Pulmonary artery endothelial cell (primary cell): ENCODE results near the gene SRRT. TPM values are rescaled to one million over a fixed set of nuclear protein-coding genes. Genes with fewer than 3 reads are reported as not detected.

ENCODE experiments used
- DNase-seq: peaks from one replicate; pipeline ENCODE4 v3.0.0-alpha.2; 2011; ENCODE audit warnings: low read depth, low spot score
- total RNA-seq: library from RNA; depleted of rRNA; stranded (reverse); fragments of >200 nt; gene quantifications from 2 replicates; pipeline ENCODE4 v1.2.3, GENCODE V29; 2014

The SRRT gene, protein sequence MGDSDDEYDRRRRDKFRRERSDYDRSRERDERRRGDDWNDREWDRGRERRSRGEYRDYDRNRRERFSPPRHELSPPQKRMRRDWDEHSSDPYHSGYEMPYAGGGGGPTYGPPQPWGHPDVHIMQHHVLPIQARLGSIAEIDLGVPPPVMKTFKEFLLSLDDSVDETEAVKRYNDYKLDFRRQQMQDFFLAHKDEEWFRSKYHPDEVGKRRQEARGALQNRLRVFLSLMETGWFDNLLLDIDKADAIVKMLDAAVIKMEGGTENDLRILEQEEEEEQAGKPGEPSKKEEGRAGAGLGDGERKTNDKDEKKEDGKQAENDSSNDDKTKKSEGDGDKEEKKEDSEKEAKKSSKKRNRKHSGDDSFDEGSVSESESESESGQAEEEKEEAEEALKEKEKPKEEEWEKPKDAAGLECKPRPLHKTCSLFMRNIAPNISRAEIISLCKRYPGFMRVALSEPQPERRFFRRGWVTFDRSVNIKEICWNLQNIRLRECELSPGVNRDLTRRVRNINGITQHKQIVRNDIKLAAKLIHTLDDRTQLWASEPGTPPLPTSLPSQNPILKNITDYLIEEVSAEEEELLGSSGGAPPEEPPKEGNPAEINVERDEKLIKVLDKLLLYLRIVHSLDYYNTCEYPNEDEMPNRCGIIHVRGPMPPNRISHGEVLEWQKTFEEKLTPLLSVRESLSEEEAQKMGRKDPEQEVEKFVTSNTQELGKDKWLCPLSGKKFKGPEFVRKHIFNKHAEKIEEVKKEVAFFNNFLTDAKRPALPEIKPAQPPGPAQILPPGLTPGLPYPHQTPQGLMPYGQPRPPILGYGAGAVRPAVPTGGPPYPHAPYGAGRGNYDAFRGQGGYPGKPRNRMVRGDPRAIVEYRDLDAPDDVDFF
- total RNA-seq: 56.7 and 66.1 TPM in 2 replicates

DNA sequence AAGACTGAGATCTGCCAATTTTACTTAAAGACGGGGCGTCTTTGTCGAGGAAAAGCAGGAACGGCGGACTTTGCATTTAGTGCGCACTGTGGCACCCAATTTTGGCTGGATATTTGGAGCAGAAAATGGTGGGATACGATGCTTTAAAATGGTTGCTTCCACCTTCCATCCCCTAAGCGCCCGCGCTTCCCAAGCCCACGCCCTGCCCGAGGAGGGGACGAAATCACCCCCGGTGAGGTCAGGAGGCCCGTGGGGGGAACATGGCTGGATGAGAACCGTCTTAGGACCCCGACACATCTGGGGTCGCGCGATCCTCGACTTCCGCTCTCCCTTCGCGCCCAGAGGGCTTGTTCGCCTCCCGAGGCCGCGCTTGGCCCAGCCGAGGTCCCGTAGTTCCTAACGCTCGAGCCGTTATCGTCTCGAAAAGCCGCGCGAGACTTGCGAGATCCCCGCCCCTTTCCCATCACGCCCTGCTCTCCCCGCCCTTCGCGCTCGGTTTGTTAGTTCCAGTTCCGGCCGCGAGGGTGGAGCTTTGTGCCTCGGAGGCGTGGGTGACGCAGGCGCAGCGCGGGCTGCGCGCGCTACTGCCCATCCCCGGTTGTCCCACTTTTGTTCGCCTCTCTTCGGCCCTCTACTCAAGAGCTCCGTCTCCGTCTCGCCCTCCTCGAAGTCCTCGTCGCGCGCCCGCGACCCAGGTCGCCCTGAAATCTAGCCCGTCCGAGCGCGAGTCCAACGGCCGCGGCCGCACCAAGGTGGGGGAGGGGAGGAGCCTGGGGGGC is at the start of gene SRRT:
Gene SRRT, plus strand, starts transcription at position 527 of the 779 bp plus-strand sequence. CDS start 488 bp downstream, outside the sequence.
- peak; percentile 92 for DNase-seq

DNA sequence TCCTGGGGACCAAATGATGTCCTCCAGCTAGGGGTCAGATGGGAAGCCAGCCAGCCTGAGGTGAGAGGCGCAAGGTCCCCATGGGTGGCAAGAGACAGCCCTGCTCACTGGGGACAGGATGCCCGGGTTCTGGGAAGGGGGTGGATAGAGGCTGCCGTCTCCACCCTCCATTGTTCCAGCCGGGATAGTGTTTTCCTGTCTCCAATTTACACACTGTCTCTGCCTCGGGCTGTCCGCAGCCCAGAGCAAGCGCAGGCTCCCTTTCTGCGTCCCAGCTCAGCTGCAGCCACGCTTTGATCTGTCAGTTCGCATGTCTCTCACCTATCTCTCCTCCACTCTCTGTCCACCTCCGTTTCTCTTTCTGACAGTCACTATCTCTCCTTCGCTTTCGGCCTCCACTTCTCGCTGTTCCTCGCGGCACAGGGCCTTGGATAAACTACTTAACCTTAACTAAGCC is 49.7 kb upstream of the SRRT start:
- no peak for DNase-seq

DNA sequence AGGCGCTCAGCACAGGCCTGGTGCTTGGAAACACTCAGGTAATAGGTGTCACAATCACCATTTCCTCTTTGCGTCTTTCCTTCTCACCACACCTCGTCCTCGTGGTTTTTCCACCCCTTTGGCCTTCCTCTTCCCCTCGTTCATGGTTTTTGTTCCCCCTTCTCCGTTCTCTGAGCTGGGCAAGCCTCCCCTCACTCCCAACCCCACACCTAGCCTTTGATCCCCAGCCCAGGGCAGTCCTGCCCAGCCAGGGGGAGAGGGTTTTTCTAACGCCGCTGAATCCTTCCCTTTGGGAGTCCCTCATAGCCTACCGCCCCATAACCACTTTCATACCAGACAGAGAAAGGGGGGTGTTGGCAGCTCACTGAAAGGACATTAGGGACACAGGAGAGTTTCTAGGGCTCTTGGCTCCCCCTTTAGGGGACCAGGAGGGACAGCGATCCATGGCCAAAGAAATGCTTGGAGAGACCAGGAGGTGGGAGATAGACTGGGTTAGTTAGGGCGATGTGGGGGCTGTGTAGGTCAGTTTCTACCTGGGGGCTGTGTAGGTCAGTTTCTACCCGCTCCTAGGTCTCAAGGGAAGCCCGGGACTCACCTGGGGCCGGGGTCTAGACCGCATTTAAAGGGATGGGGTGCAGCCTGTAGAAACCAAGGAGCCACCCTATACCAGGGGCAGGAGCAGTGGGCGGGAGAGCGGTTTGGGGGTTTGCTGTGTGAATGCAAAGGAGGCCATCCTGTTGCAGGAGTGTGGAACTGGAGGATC is 49.0 kb upstream of the SRRT start:
- no peak for DNase-seq

DNA sequence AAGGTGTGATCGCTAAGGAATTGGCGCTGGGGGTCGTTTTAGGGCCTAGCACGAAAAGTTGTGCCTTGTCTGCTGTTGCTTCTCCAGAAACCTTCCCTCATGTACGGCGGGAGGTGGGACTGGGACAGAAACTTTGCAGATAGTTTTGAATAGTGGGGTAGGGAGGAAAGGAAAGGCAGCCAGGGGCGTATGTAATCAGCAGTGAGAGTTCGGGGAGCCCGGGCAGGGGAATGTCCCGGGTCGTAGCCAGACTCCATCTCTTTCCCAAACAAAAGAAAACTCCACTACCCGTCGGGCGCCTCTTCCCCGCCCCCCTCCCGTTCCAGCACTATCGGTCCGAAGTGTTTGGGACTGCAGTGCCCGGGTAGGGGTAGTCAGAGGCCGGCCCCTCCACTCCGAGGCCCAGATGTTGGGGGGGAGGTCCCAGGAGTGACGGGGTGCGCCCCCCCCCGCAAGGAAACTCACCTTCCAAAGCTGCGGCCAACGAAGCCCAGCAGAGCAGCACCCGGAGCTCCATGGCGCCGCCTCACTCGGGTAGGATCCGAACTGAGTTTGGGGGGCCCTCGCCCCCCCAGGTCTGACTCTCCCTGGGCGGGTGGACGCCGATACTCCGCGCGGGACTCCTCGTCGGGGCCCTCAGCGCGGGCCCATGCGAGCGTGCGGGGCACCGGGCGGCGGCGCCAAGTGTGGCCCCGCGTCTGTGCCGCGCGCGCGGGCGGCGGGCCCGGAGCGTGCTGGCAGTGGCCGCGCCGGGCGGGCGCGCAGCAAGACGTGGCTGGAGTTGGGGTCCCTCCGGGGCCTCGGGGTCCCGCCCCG is 48.2 kb upstream of the SRRT start:
- no peak for DNase-seq

DNA sequence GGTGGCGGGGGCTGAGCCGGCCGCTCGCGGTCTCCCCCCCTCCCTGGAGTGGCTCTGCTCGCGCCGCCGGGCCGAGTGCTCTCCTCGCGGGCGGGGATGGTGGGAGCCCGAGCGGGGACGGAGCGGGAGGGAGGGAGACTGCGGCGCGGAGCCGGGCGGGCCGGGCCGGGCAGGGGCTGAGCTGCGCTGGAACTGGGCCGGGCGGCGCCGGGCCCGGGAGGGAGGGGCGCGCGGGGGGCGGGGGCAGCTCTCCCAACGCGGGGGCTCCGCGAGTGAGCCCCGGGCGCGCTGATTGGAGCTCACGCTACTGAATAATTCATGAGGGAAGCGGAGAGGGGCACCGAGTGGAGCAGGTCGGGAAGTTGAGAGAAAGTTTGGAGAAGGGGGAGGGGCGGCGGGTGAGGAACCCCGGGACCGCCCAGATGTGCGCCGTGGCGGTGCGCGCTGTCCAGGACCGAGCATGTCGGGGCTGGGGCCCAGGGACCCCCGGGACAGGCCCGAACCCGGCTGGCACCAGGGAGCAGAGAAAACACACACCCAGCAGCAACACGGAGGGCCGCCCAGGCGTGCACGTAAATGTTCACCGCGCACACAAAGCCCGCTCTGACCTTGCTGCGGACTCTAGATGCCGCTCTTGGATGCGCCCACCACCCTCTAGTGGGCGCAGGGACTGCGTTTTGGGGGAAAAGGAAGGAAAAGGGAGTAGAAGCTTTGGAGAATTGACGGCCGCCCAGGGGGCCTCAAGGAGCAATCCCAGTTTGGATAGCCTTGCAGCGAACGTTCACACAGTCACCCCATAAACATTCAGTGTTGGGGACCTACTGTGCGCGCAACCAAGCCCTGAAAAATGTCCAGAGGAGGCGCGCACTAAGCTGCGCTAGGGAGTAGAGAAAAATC is 47.3 kb upstream of the SRRT start, which contains the start of gene EPHB4:
Gene EPHB4, minus strand, starts transcription at position 194 of the 897 bp plus-strand sequence. CDS start 493 bp downstream, outside the sequence.
- DNase-seq: peak; percentile 56

DNA sequence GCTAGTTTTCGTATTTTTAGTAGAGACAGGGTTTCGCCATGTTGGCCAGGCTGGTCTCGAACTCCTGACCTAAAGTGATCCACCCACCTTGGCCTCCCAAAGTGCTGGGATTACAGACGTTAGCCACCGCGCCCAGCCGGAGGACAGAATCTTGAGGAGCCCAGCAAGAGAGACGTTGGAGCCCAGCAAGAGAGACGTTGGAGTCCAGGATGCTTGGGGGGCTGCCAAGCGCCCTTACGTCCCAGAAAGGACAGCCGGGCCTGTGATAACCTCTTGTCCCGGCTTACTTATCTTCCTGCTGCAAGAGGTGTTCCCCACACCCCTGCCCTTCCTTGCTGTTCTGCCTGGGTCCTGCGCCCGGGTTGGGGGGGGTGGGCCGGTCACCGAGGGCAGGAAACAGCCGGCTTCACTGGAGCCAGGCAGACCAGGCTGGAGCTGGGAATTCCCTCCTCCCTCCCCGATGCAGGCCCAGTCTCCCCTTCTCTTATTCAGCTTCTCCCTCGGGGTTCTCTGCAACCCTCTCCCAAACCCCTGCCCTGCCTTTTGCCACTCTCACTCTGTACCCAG is 45.7 kb upstream of the SRRT start:
- peak; percentile 99 for DNase-seq

DNA sequence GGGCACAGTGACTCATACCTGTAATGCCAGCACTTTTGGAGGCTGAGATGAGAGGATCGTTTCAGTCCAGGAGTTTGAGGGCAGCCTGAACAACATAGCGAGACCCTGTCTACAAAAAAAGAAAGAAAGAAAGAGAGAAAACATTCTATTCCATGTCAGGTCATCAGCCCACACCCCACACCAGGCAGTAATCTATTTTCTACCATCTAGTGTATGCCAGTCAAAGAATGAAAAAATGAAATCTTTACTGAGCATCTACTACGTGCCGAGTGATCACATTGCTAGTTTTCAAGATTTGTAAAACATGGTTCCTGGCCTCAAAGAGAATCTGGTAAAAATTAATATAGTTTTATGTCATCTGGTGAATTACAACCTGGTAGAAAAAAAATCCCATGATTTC is 44.5 kb upstream of the SRRT start:
- no peak for DNase-seq

DNA sequence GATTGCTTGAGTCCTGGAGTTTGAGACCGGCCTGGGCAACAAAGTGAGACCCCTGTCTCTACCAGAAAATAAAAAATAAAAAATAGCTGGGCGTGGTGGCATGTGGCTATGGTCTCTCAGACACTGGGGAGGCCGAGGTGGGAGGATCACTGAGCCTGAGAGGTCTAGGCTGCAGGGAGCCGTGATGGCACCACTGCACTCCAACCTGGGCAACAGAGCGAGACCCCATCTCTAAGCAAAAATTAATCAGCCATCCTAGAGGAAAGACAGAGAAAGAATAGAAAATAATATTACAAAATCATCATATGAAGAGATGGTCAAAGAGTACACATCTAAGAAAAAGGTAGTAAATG is 42.6 kb upstream of the SRRT start:
- no peak for DNase-seq

DNA sequence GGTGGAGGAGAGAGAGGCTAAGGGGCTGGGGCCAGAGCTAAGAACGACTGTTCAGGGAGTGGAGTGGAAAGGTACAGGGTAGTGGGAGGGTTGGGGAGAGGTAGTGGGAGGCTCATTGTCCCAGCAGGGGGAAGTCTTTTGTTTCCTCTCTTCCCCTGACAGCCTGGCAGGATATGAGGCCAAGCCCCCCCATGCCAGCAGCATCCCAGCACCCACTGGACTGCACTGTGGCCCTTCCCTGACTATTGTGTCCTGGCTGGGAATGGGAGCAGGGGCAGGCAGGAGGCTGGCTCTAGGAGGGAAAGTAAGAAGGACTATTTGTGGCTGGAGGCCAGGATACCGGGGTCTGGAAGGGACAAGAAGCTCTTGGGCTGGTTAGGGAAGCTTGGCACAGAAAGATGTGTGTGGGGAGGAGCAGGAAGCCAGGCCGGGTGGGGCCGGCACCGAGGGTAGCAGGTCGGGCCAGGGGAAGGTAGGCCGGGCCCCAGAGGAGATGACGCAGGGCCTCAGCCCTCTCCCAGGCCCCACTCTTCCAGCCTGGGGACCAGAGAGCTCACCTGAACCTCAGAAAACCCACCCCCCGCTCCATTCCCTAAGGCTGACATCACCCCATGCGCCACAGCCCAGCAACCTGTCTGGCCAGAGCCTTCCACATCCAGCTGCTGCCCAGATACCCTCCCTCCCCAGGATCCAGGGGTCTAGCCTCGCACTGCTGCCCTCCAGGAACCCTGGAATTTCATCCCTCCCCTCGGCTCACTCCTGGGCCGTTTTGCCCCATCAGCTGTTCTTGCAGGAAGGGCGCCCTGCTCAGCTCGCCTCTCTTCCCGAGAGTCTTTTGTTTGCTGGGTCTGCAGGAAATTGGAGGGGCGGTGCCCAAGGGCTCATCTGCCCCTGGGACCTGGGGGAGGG is 38.7 kb upstream of the SRRT start:
- DNase-seq: peak; percentile 71

DNA sequence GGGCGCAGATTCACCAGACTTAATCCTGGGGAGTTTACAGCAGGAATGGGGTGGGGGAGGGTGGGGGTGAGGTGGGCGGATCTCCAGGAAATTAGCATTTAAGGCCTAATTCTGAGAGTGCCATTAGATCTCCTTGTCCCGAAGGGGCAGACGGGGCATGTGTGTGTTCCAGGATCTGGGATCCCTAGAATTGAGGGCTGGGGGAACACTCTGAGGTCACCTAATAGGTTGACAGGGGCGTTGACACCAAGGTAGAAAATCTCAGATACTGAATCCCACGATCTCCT is 38.1 kb upstream of the SRRT start:
- DNase-seq: no peak

DNA sequence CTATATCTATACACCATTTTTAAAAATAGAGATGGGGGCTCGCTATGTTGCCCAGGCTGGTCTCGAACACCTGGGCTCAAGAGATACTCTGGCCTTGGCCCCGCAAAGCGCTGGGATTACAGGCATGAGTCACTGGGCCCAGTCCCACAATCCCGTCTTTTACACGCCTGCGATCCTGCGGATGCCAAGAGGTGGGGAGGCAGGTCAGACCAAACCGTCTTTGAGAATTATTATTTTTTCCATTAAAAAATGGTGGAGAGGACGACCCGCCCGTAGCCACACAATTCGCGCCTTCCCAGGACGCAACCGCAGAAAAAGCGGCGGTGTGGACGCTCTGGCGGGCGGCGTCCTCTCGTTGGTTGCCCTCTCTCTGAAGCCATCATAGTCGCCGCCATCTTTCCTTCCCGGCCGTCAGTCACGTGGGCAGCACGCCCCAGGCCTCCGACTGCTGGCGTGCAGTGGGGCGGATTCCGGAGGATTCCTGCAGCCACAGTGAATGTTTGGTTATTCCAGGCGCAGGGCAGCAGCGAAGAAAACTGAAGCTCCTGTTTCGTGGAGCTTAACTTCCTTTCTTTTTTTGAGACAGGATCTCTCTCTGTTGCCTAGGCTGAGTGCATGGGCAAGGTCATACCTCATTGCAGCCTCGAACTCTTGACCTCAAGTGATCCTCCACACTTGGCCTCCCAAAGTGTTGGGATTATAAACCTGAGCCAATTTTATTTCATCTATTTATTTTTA is 37.6 kb upstream of the SRRT start:
- DNase-seq: peak; percentile 72

DNA sequence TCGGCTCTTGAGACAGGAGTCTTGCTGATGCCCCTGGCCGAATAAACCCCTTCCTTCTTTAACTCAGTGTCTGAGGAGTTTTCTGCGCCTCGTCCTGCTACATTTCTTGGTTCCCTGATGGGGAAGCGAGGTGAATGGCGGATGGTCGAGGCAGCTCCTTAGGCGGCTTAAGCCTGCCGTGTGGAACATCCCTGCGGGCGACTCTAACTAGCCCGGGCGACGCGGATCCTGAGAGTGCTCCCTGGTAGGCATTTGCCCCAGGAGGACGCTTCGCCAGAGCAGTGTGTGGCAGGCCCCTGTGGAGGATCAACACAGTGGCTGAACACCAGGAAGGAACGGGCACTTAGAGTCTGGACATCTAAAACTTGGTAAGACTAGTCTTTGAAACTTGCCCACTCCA is 35.5 kb upstream of the SRRT start:
- no peak for DNase-seq

DNA sequence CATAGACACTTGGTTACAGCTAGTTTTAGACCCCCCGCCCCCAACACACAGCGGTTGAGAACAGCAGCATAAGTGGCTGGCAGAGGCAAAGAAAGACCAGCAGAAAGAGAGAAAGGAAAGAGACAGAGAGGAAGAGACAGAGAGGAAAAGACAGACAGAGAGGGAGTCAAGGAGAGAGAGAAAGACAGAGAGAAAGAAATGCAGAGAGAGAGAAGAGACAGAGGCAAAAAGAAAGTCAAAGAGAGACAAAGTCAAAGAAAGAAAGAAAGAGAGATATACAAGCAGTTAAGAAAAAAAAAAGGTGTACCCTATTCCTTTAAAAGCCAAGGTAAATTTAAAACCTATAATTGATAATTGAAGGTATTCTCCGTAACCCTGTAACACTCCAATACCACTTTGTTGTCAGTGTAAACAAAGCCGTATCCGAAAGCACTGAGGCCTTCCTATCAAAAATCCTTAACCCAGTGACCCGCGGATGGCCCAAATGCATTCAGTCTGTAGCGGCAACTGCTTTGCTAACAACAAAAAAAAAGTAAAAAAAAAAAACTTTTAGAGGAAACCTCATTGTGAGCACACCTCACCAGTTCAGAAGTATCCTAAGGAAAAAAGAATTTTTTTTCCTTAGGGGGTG is 34.3 kb upstream of the SRRT start:
- DNase-seq: no peak

DNA sequence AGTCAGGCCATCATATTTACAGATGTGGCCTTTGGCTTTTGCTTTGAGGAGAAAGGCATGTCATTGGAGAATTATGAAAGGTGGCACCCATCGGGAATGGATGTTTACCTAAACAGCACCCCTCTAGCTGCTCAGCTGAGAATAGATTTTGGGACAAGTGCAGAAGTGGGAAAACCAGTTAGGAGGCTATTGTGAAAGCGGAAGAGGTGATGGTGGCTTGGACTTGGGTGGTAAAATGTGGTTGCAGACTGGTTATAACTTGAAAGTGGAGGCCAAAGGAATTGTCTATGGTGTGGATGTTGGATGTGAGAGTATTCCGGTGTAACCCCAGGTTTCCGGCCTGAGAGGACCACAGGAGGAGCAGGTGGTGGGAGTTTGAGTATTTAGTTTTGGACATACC is 27.5 kb upstream of the SRRT start:
- DNase-seq: no peak

DNA sequence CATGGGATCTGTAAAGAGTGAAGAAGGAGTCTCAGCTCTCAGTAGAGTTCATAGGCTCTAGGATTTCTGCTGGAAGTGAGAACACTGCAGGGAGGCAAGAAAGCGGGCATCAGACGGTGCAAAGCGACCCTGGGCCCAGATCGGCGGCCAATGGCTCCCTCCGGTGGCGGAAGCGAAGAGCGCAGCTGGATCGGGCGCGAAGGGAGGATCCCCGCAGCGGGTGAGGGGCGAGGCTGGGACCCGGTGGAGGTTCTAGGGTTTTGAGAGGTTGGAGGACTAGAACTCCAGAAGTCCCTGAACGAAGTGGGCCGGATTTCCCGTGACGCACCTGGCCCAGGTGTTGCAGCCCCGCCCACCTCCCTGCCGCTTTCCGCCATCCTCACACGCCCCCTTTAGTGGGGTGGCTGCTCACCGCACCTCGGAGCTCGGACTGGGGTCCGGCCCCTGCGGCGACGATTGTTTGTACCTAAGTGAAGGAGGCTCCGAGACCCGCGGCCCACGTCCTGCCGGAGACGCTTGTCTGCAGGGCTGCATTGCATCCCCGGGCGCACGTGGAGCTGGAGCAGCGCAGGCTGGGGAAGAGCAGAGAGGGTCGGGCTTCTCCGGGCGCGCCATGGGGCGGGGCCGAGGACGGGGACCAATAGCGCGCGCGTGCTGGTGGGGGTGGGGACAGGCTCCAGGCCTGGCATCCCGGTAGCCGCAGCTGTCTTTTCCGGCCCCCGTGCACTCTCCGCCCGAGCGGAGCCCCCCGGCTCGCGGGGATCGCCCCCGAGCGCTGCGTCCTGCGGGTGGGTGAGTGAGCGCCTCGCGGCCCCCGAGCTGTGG is 22.6 kb upstream of the SRRT start, which contains the start of gene SLC12A9:
Gene SLC12A9, plus strand, starts transcription at position 666 of the 825 bp plus-strand sequence. CDS start 1,485 bp downstream, outside the sequence.
- peak; percentile 64 for DNase-seq
